ENCODE results near the gene EHBP1.

EHBP1 gene

DNA sequence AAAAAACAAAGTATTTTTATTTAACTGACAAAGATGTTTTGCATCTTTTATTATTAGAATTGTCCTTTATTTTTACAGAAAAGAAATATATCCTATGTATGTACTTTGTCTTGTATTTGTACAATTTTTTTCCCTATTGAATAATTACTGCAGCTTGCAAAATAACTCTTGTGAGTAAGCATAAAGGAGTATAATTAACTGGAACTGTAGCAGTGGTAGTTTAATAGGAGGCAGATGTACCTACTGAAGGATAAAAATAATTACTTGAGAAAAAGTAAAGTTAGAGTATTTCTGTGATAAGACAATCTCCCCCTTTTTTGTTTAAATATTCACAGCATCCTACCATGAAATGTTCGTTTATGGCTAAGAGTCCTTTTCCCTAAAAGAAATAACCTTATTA, 34.7 kb downstream of the EHBP1 start:
- TF ChIP-seq, protein P1, sequence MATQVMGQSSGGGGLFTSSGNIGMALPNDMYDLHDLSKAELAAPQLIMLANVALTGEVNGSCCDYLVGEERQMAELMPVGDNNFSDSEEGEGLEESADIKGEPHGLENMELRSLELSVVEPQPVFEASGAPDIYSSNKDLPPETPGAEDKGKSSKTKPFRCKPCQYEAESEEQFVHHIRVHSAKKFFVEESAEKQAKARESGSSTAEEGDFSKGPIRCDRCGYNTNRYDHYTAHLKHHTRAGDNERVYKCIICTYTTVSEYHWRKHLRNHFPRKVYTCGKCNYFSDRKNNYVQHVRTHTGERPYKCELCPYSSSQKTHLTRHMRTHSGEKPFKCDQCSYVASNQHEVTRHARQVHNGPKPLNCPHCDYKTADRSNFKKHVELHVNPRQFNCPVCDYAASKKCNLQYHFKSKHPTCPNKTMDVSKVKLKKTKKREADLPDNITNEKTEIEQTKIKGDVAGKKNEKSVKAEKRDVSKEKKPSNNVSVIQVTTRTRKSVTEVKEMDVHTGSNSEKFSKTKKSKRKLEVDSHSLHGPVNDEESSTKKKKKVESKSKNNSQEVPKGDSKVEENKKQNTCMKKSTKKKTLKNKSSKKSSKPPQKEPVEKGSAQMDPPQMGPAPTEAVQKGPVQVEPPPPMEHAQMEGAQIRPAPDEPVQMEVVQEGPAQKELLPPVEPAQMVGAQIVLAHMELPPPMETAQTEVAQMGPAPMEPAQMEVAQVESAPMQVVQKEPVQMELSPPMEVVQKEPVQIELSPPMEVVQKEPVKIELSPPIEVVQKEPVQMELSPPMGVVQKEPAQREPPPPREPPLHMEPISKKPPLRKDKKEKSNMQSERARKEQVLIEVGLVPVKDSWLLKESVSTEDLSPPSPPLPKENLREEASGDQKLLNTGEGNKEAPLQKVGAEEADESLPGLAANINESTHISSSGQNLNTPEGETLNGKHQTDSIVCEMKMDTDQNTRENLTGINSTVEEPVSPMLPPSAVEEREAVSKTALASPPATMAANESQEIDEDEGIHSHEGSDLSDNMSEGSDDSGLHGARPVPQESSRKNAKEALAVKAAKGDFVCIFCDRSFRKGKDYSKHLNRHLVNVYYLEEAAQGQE (IDR thresholded peaks at IDR 0.05; ENCODE audit: insufficient read depth in 1 of 2, low read depth in 2 of 2, low read length in 2 of 2), result no peak
- TF ChIP-seq SIN3A (IDR thresholded peaks at IDR 0.05; ENCODE audit: borderline replicate concordance, insufficient read depth, low read length), result no peak
- TF ChIP-seq POLR2AphosphoS5 (IDR thresholded peaks at IDR 0.05; ENCODE audit: low read depth, low read length), result no peak
- no peak for TF ChIP-seq TAF1 (IDR thresholded peaks at IDR 0.05; ENCODE audit: borderline replicate concordance, insufficient read depth, low read length)
- no peak for TF ChIP-seq FOXP2 (optimal IDR thresholded peaks at IDR 0.05; ENCODE audit: borderline replicate concordance, extremely low read depth, extremely low read length, insufficient read depth)

DNA sequence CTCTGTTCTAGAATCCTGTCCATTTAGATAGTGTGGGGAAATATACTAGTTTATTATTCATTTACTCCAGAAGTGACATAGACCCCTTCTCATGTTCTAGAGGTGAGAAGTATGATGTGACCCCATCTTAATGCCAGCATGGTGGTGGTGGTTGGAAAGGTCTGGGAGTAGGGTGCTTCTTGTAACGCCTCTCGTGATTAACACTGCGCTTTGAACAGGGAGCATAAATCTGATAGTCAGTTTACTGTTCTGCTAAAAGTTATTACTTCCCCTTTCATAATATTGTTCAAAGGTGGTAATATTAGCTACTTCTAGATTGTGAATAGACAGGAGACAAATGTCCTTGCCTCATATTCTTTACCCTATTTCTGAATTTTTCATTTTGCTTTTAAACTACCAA, 35.6 kb downstream of the EHBP1 start:
- TF ChIP-seq, protein P1 (IDR thresholded peaks at IDR 0.05; ENCODE audit: insufficient read depth in 1 of 2, low read depth in 2 of 2, low read length in 2 of 2), result no peak
- TF ChIP-seq TAF1 (IDR thresholded peaks at IDR 0.05; ENCODE audit: borderline replicate concordance, insufficient read depth, low read length) (no peak), POLR2AphosphoS5 (IDR thresholded peaks at IDR 0.05; ENCODE audit: low read depth, low read length) (no peak)

DNA sequence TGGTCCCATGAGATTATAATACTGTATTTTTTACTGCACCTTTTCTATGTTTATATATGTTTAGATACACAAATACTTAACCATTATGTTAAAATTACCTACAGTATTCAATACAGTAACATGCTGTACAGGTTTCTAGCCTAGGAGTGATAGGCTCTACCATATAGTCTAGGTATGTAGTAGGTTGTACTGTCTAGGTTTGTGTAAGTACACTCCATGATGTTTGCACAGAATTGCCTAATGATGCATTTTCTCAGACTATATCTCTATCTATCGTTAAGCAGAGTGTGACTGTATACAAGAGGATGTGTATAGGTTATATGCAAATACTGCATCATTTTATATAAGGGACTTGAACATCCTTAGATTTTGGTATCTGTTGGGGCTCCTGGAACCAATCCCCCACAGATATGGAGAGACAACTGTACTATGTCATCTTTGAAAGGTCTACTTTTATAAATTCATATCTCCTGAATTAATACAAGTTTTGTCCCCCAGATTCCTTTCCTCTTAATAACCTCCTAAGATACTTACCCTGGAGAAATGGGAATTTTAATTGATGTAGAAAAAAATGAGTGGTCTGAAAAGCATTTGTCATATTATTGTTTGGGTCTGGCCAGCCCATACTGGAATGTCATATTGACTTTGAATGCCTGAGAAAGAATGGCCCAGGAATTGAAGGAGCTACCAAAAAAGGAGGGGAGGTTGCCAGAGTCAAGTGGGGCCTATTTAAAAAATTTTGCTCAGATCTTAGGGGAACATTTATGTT, 36.6 kb downstream of the EHBP1 start:
- no peak for TF ChIP-seq FOXP2 (optimal IDR thresholded peaks at IDR 0.05; ENCODE audit: borderline replicate concordance, extremely low read depth, extremely low read length, insufficient read depth)
- TF ChIP-seq, protein P1 (IDR thresholded peaks at IDR 0.05; ENCODE audit: insufficient read depth in 1 of 2, low read depth in 2 of 2, low read length in 2 of 2), result no peak
- no peak for TF ChIP-seq TAF1 (IDR thresholded peaks at IDR 0.05; ENCODE audit: borderline replicate concordance, insufficient read depth, low read length)
- no peak for TF ChIP-seq POLR2AphosphoS5 (IDR thresholded peaks at IDR 0.05; ENCODE audit: low read depth, low read length)
- no peak for TF ChIP-seq SIN3A (IDR thresholded peaks at IDR 0.05; ENCODE audit: borderline replicate concordance, insufficient read depth, low read length)

DNA sequence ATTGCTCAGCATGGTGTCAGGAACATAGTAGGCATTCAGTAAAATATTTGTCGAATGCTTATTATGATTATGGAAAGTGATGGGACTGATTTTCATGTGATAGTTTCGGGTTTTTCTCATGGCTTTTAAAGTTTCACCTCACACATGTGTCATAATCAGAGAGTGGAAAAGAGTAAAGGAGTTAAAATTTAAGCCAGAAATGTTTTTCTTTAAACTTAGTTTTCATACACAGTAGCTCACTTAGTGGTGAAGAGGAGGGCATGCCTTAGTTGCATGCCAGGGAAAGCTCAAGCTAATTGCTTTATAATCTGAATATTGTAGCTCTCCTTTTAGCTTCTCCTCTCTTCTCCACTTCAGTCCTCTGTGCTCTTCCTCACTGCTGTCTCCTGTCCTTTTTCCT, 38.0 kb downstream of the EHBP1 start:
- TF ChIP-seq SIN3A (IDR thresholded peaks at IDR 0.05; ENCODE audit: borderline replicate concordance, insufficient read depth, low read length) (no peak), TAF1 (IDR thresholded peaks at IDR 0.05; ENCODE audit: borderline replicate concordance, insufficient read depth, low read length) (no peak), POLR2AphosphoS5 (IDR thresholded peaks at IDR 0.05; ENCODE audit: low read depth, low read length) (no peak), FOXP2 (optimal IDR thresholded peaks at IDR 0.05; ENCODE audit: borderline replicate concordance, extremely low read depth, extremely low read length, insufficient read depth) (no peak)
- TF ChIP-seq, protein P1 (IDR thresholded peaks at IDR 0.05; ENCODE audit: insufficient read depth in 1 of 2, low read depth in 2 of 2, low read length in 2 of 2), result no peak
